Measurements from ENCODE around the gene JRKL. TPM values are rescaled to one million over a fixed set of nuclear protein-coding genes. Genes with fewer than 3 reads are reported as not detected.

JRKL gene
- total and polyA plus RNA-seq, 2 of the 13 experiments (the other 11 are each of a cell fraction or from before 2014, with no cell fraction given): 3.2 to 4.5 TPM

DNA sequence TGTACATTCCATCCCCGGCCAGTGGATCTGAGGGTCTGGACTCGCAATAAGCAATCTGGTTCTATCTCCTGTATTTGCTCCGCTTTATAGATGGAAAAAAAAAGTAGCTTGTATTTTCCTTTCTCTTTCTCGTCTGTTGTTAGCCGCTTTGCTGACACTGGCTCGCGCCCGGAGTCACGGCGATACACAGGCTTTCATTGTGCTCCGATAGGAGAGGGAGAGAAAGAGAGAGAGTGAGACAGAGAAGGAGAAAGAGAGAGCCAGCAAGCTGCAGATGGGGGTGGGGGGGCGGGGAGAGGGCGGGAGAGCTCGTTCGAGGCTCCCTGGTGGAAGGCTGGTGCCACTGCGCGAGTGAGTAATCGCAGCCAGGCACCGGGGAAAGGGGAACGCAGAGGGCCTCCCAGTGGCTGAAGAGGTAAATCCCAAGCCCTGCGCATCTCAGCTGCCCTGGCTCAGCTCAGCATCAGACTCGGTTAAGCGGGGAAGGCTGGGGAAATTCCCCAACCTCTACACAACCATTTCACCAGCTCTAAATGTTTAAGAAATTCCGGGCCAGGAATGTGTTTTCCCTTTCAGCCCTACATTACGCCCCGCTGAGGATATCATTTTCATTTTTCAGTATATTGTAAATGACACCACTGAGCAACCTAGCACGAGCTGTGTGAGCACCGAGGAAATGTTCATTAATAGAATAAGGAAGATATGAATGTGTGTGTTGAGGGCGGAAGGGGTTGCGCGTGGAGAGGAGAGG, 46.7 kb upstream of the JRKL start, which contains the start of gene MAML2 (continued):
- TF ChIP-seq, protein P1, sequence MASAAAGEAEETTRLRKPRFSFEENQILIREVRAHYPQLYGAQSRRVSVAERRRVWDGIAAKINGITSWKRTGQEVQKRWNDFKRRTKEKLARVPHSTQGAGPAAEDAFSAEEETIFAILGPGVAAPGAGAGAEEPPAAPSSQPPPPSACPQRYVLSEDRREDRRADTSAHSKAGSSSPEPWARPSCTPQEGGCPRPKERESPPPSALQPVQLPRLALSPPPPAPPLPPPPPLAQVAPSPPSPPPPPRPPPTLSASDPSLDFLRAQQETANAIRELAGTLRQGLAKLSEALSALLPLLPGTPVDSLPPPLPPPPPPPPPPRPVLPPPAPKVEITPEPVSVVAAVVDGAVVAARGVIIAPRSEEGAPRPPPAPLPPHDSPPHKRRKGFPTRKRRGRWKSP (CRISPR knock-in tag; IDR thresholded peaks at IDR 0.05): no peak
- TF ChIP-seq, protein P2, sequence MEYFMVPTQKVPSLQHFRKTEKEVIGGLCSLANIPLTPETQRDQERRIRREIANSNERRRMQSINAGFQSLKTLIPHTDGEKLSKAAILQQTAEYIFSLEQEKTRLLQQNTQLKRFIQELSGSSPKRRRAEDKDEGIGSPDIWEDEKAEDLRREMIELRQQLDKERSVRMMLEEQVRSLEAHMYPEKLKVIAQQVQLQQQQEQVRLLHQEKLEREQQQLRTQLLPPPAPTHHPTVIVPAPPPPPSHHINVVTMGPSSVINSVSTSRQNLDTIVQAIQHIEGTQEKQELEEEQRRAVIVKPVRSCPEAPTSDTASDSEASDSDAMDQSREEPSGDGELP (IDR thresholded peaks at IDR 0.05; ENCODE audit: borderline replicate concordance, low read depth): peak; percentile 44; the same call in 1 of the 2 replicates
- TF ChIP-seq FOXK2 (IDR thresholded peaks at IDR 0.05): no peak
- no peak for TF ChIP-seq CCDC6 (CRISPR knock-in tag; IDR thresholded peaks at IDR 0.05)
- TF ChIP-seq ZNF460 (CRISPR knock-in tag; IDR thresholded peaks at IDR 0.05; ENCODE audit: borderline replicate concordance): no peak
- TF ChIP-seq, protein P3, sequence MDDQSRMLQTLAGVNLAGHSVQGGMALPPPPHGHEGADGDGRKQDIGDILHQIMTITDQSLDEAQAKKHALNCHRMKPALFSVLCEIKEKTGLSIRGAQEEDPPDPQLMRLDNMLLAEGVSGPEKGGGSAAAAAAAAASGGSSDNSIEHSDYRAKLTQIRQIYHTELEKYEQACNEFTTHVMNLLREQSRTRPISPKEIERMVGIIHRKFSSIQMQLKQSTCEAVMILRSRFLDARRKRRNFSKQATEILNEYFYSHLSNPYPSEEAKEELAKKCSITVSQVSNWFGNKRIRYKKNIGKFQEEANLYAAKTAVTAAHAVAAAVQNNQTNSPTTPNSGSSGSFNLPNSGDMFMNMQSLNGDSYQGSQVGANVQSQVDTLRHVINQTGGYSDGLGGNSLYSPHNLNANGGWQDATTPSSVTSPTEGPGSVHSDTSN (CRISPR knock-in tag; IDR thresholded peaks at IDR 0.05; ENCODE audit: borderline replicate concordance): no peak
- no peak for TF ChIP-seq ZNF432 (CRISPR knock-in tag; IDR thresholded peaks at IDR 0.05; ENCODE audit: borderline replicate concordance)
- peak; percentile 21; the same call in 1 of the 2 replicates for TF ChIP-seq FOXA3 (CRISPR knock-in tag; IDR thresholded peaks at IDR 0.05)
- TF ChIP-seq, protein P4, sequence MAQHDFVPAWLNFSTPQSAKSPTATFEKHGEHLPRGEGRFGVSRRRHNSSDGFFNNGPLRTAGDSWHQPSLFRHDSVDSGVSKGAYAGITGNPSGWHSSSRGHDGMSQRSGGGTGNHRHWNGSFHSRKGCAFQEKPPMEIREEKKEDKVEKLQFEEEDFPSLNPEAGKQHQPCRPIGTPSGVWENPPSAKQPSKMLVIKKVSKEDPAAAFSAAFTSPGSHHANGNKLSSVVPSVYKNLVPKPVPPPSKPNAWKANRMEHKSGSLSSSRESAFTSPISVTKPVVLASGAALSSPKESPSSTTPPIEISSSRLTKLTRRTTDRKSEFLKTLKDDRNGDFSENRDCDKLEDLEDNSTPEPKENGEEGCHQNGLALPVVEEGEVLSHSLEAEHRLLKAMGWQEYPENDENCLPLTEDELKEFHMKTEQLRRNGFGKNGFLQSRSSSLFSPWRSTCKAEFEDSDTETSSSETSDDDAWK (CRISPR knock-in tag; IDR thresholded peaks at IDR 0.05): no peak
- peak; percentile 26 for TF ChIP-seq HNRNPLL (IDR thresholded peaks at IDR 0.05; ENCODE audit: low read depth, low read length, poor library complexity, severe bottlenecking)
- TF ChIP-seq SOX5 (CRISPR knock-in tag; IDR thresholded peaks at IDR 0.05; ENCODE audit: borderline replicate concordance): no peak
- no peak for TF ChIP-seq ZNF670 (CRISPR knock-in tag; IDR thresholded peaks at IDR 0.05; ENCODE audit: borderline replicate concordance)
- TF ChIP-seq, protein P5, sequence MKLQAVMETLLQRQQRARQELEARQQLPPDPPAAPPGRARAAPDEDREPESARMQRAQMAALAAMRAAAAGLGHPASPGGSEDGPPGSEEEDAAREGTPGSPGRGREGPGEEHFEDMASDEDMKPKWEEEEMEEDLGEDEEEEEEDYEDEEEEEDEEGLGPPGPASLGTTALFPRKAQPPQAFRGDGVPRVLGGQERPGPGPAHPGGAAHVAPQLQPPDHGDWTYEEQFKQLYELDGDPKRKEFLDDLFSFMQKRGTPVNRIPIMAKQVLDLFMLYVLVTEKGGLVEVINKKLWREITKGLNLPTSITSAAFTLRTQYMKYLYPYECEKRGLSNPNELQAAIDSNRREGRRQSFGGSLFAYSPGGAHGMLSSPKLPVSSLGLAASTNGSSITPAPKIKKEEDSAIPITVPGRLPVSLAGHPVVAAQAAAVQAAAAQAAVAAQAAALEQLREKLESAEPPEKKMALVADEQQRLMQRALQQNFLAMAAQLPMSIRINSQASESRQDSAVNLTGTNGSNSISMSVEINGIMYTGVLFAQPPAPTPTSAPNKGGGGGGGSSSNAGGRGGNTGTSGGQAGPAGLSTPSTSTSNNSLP (IDR thresholded peaks at IDR 0.05; ENCODE audit: low read depth, low read length): peak; percentile 63; the same call in 1 of the 2 replicates
- no peak for TF ChIP-seq XBP1 (CRISPR knock-in tag; IDR thresholded peaks at IDR 0.05)
- peak; percentile 69 for TF ChIP-seq XRCC5 (optimal IDR thresholded peaks at IDR 0.05; ENCODE audit: low read length)
- TF ChIP-seq, protein P6, sequence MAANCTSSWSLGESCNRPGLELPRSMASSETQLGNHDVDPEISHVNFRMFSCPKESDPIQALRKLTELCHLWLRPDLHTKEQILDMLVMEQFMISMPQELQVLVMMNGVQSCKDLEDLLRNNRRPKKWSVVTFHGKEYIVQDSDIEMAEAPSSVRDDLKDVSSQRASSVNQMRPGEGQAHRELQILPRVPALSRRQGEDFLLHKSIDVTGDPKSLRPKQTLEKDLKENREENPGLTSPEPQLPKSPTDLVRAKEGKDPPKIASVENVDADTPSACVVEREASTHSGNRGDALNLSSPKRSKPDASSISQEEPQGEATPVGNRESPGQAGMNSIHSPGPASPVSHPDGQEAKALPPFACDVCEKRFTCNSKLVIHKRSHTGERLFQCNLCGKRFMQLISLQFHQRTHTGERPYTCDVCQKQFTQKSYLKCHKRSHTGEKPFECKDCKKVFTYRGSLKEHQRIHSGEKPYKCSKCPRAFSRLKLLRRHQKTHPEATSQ (CRISPR knock-in tag; IDR thresholded peaks at IDR 0.05; ENCODE audit: borderline replicate concordance): no peak
- TF ChIP-seq SALL1 (CRISPR knock-in tag; IDR thresholded peaks at IDR 0.05): peak; percentile 59; the same call in 1 of the 2 replicates
- no peak for TF ChIP-seq ZNF337 (CRISPR knock-in tag; IDR thresholded peaks at IDR 0.05; ENCODE audit: borderline replicate concordance, low read depth)
- TF ChIP-seq KDM1A (CRISPR knock-in tag; IDR thresholded peaks at IDR 0.05): no peak
- peak; percentile 75 for TF ChIP-seq FOSL2 (CRISPR knock-in tag; IDR thresholded peaks at IDR 0.05)
- TF ChIP-seq ZSCAN21 (CRISPR knock-in tag; IDR thresholded peaks at IDR 0.05; ENCODE audit: borderline replicate concordance): 0 out of 2 replicates have a peak, but pooled peaks have one; percentile 35
- no peak for TF ChIP-seq ISL2 (CRISPR knock-in tag; IDR thresholded peaks at IDR 0.05)

Data from HepG2 (cell line).